ENCODE results near the gene TMA7.

DNA sequence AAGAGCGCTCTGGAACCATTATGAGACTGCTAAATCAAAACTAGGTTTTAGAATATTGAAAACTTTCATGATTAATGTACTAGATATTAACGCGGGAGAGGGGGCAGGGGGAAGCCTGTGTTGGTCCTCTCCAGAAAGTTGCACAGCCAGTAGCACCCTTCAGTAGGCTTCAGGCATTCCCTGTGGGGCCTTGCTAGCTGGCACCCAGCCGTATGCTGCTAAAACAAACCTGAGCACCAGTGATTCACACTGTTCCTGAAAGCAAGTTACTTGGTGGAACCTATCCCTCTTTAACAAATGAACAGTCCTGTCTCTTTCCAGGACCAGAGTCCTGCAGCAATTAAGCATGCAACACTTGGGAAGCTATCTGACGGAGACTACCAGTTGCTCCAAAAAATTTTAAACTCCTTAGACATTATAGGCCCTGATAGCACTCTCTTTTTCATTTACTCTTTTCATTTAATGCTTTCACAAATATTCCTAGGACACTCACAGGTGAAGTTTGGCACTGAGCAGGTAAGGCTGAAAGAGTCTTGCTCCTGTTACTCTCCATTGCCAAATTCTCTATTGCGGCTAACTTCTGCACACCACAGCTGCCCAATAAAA is 5.3 kb downstream of the TMA7 start:
- TF ChIP-seq, protein P1, sequence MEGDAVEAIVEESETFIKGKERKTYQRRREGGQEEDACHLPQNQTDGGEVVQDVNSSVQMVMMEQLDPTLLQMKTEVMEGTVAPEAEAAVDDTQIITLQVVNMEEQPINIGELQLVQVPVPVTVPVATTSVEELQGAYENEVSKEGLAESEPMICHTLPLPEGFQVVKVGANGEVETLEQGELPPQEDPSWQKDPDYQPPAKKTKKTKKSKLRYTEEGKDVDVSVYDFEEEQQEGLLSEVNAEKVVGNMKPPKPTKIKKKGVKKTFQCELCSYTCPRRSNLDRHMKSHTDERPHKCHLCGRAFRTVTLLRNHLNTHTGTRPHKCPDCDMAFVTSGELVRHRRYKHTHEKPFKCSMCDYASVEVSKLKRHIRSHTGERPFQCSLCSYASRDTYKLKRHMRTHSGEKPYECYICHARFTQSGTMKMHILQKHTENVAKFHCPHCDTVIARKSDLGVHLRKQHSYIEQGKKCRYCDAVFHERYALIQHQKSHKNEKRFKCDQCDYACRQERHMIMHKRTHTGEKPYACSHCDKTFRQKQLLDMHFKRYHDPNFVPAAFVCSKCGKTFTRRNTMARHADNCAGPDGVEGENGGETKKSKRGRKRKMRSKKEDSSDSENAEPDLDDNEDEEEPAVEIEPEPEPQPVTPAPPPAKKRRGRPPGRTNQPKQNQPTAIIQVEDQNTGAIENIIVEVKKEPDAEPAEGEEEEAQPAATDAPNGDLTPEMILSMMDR (IDR thresholded peaks at IDR 0.05) = no peak
- TF ChIP-seq POLR2A (IDR thresholded peaks at IDR 0.05) = no peak

Measured in breast epithelium (tissue), 3 donors.